Glutamatergic neuron (in vitro differentiated cells): ENCODE data around the gene DDX27. TPM values are rescaled to one million over a fixed set of nuclear protein-coding genes. Genes with fewer than 3 reads are reported as not detected.
"Not testable (repeated sequence)": the region's sequence is repeated elsewhere in the genome, so short reads cannot be mapped to it uniquely, and the experiment has no call there.

Source experiments
- DNase-seq: peaks from one replicate; pipeline ENCODE4 v3.0.0; 2022
- H3K27ac Mint-ChIP-seq: one replicate; pipeline ENCODE4 v1.8.0; 2020; ENCODE audit warnings: mild to moderate bottlenecking, mixed read lengths, inconsistent platforms; ENCODE audit not compliant: unreplicated experiment
- H3K27me3 Mint-ChIP-seq: one replicate; pipeline ENCODE4 v1.8.0; 2020; ENCODE audit warnings: mild to moderate bottlenecking, moderate library complexity, mixed read lengths, inconsistent platforms; ENCODE audit not compliant: unreplicated experiment
- H3K36me3 Mint-ChIP-seq: one replicate; pipeline ENCODE4 v1.8.0; 2020; ENCODE audit warnings: mild to moderate bottlenecking, mixed read lengths, inconsistent platforms; ENCODE audit not compliant: unreplicated experiment
- H3K4me1 Mint-ChIP-seq: one replicate; pipeline ENCODE4 v1.8.0; 2020; ENCODE audit warnings: mild to moderate bottlenecking, low read depth, mixed read lengths, inconsistent platforms; ENCODE audit not compliant: unreplicated experiment
- H3K4me3 Mint-ChIP-seq: one replicate; pipeline ENCODE4 v1.8.0; 2020; ENCODE audit warnings: mild to moderate bottlenecking, mixed read lengths, inconsistent platforms; ENCODE audit not compliant: unreplicated experiment
- H3K9me3 Mint-ChIP-seq: one replicate; pipeline ENCODE4 v1.8.0; 2020; ENCODE audit warnings: mild to moderate bottlenecking, moderate library complexity, mixed read lengths, inconsistent platforms; ENCODE audit not compliant: unreplicated experiment
- total RNA-seq: library from RNA; stranded (reverse); fragmentation: NEBNext Ultra II Directional; extraction: Animal tissue kit (Norgen Biotek cat#: 25700); gene quantifications from one replicate; pipeline ENCODE4 v1.2.1, GENCODE V29; 2021; ENCODE audit not compliant: unreplicated experiment
- TF ChIP-seq, protein P1 (sequence below): fragments of 200-600 bp; sonication (generic); IDR thresholded peaks from one replicate; pipeline ENCODE4 v1.5.0; 2021; ENCODE audit not compliant: partially characterized antibody, unreplicated experiment

Gene DDX27
- total RNA-seq, 1 donor from 2014 or later: 31.4 TPM

GRCh38 chr20:49187851-49188641 lies 31.2 kb upstream of the DDX27 start, which contains the start of gene STAU1:
TSS of gene STAU1 (minus strand) at chr20:49188334. CDS start at chr20:49166201, 22,133 bp downstream.
- Mint-ChIP-seq H3K36me3 (peaks cover 4% of the 10 kb centered on the region), H3K4me1 (peaks cover 11% of the 10 kb centered on the region), H3K9me3 (peaks cover 5% of the 10 kb centered on the region), H3K27ac (peak within 1 kb of the TSS; percentile 85), H3K27me3 (peaks cover 8% of the 10 kb centered on the region), H3K4me3 (peak within 1 kb of the TSS; percentile 89)
- DNase-seq: peak; percentile 96
- TF ChIP-seq, protein P1, sequence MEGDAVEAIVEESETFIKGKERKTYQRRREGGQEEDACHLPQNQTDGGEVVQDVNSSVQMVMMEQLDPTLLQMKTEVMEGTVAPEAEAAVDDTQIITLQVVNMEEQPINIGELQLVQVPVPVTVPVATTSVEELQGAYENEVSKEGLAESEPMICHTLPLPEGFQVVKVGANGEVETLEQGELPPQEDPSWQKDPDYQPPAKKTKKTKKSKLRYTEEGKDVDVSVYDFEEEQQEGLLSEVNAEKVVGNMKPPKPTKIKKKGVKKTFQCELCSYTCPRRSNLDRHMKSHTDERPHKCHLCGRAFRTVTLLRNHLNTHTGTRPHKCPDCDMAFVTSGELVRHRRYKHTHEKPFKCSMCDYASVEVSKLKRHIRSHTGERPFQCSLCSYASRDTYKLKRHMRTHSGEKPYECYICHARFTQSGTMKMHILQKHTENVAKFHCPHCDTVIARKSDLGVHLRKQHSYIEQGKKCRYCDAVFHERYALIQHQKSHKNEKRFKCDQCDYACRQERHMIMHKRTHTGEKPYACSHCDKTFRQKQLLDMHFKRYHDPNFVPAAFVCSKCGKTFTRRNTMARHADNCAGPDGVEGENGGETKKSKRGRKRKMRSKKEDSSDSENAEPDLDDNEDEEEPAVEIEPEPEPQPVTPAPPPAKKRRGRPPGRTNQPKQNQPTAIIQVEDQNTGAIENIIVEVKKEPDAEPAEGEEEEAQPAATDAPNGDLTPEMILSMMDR: no peak

DNA sequence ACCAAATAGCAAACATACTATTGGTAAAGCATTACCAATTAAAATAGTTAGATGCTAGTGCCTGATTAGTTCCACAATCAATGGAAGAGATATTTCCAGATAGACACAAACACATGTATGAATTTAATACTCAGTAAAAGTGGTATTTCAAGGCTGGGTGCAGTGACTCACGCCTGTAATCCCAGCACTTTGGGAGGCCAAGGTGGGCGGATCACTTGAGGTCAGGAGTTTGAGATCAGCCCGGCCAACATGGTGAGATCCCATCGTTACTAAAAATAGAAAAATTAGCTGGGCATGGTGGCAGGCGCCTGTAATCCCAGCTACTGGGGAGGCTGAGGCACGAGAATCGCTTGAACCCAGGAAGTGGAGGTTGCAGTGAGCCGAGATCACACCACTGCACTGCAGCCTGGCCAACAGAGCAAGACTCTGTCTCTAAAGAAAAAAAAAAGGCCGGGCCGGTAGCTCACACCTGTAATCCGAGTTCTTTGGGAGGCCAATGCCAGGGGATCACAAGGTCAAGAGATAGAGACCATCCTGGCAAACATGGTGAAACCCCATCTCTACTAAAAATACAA lies 26.2 kb upstream of the DDX27 start:
- H3K9me3 Mint-ChIP-seq, H3K36me3 Mint-ChIP-seq, H3K27ac Mint-ChIP-seq, H3K4me1 Mint-ChIP-seq, DNase-seq, H3K27me3 Mint-ChIP-seq, H3K4me3 Mint-ChIP-seq: not testable (repeated sequence)

GRCh38 chr20:49199729-49200293 lies 19.4 kb upstream of the DDX27 start:
- no peaks in the 10 kb centered on the region for H3K4me1 Mint-ChIP-seq
- no peaks in the 10 kb centered on the region for H3K36me3 Mint-ChIP-seq
- H3K27me3 Mint-ChIP-seq: peaks cover 2% of the 10 kb centered on the region
- H3K4me3 Mint-ChIP-seq: no peak overlapping the region
- TF ChIP-seq, protein P1: no peak
- H3K27ac Mint-ChIP-seq: no peak overlapping the region
- H3K9me3 Mint-ChIP-seq: peaks cover 5% of the 10 kb centered on the region
- DNase-seq: no peak

GRCh38 chr20:49203011-49203410 lies 16.2 kb upstream of the DDX27 start:
- Mint-ChIP-seq H3K4me3 (no peak overlapping the region), H3K27ac (no peak overlapping the region), H3K27me3 (peaks cover 2% of the 10 kb centered on the region), H3K4me1 (no peaks in the 10 kb centered on the region), H3K36me3 (no peaks in the 10 kb centered on the region), H3K9me3 (peaks cover 4% of the 10 kb centered on the region)
- DNase-seq: no peak
- TF ChIP-seq, protein P1: no peak

DNA sequence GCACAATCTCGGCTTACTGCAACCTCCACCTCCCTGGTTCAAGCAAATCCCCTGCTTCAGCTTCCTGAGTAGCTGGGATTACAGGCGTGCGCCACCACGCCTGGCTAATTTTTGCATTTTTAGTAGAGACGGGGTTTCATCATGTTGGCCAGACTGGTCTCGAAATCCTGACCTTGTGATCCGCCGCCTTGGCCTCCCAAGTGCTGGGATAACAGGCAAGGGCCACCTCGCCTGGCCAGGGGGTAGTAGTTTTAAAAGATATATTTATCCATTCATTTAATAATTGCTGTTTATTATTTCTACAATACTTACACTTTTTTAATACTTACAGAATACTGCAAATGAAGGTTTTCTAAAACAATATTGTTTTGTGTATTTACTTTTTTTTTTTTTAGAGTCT lies 15.5 kb upstream of the DDX27 start:
- H3K36me3 Mint-ChIP-seq: no peaks in the 10 kb centered on the region
- H3K27me3 Mint-ChIP-seq: peaks cover 2% of the 10 kb centered on the region
- TF ChIP-seq, protein P1: no peak
- H3K4me1 Mint-ChIP-seq: no peaks in the 10 kb centered on the region
- no peak for DNase-seq
- peaks cover 4% of the 10 kb centered on the region for H3K9me3 Mint-ChIP-seq
- no peak overlapping the region for H3K4me3 Mint-ChIP-seq
- H3K27ac Mint-ChIP-seq: no peak overlapping the region
